Liver (tissue), 9 donors: Measurements from ENCODE around the gene PRSS33. TPM values are rescaled to one million over a fixed set of nuclear protein-coding genes. Genes with fewer than 3 reads are reported as not detected.

Experiments used
- DNase-seq: peaks from one replicate; pipeline ENCODE4 v3.0.0-alpha.2; 2017; ENCODE audit warnings: low spot score
- H3K27ac ChIP-seq, 2 donors: one replicate each; pipeline ENCODE4 v1.7.0; 2013; ENCODE audit warnings: inconsistent platforms in 2 of 2, low read length in 2 of 2, control low read depth in 1 of 2, low read depth in 1 of 2, mild to moderate bottlenecking in 1 of 2
- H3K27me3 ChIP-seq, 4 donors: one replicate each; pipeline versions ENCODE4 v1.6.1 to v1.7.0; 2013; ENCODE audit warnings: low read length in 3 of 4, inconsistent platforms in 1 of 4, mild to moderate bottlenecking in 1 of 4, moderate library complexity in 1 of 4; ENCODE audit not compliant: control insufficient read depth in 4 of 4, insufficient read depth in 4 of 4
- H3K36me3 ChIP-seq, 4 donors: one replicate each; pipeline versions ENCODE4 v1.6.1 to v1.7.0; 2013; ENCODE audit warnings: low read length in 3 of 4, mild to moderate bottlenecking in 3 of 4, low read depth in 1 of 4, moderate library complexity in 1 of 4; ENCODE audit not compliant: control insufficient read depth in 4 of 4, insufficient read depth in 3 of 4
- H3K4me1 ChIP-seq, 4 donors: one replicate each; pipeline versions ENCODE4 v1.6.1 to v1.7.0; 2013; ENCODE audit warnings: low read length in 3 of 4, mild to moderate bottlenecking in 3 of 4, moderate library complexity in 1 of 4; ENCODE audit not compliant: control insufficient read depth in 4 of 4, insufficient read depth in 4 of 4
- H3K4me3 ChIP-seq, 3 donors: one replicate each; pipeline versions ENCODE4 v1.6.1 to v1.7.0; 2013; ENCODE audit warnings: low read length in 3 of 3, control low read depth in 1 of 3, low read depth in 1 of 3, mild to moderate bottlenecking in 1 of 3
- H3K9ac ChIP-seq, 2 donors: one replicate each; pipeline ENCODE4 v1.7.0; 2013; ENCODE audit warnings: low read length in 2 of 2, mild to moderate bottlenecking in 2 of 2, moderate library complexity in 2 of 2, control low read depth in 1 of 2, low read depth in 1 of 2
- H3K9me3 ChIP-seq, 4 donors: one replicate each; pipeline versions ENCODE4 v1.6.1 to v1.7.0; 2013; ENCODE audit warnings: low read length in 3 of 4; ENCODE audit not compliant: control insufficient read depth in 4 of 4
- FOXA2 ChIP-seq: IDR thresholded peaks from 2 replicates; pipeline ENCODE4 v1.6.1; 2016; ENCODE audit warnings: antibody characterized with exemption
- GABPA ChIP-seq, 2 donors: IDR thresholded peaks in 1 of 2; conservative IDR thresholded peaks in 1 of 2; 2 replicates each; pipeline ENCODE4 v1.6.1; 2016; ENCODE audit warnings: antibody characterized with exemption in 2 of 2, mild to moderate bottlenecking in 1 of 2, moderate library complexity in 1 of 2
- HNF4A ChIP-seq, 2 donors: conservative IDR thresholded peaks; 2 replicates each; pipeline ENCODE4 v1.6.1; 2016; ENCODE audit warnings: antibody characterized with exemption in 2 of 2, mild to moderate bottlenecking in 2 of 2
- HNF4G ChIP-seq: IDR thresholded peaks from 2 replicates; pipeline ENCODE4 v1.6.1; 2016; ENCODE audit warnings: antibody characterized with exemption
- JUND ChIP-seq, 2 donors: IDR thresholded peaks; 2 replicates each; pipeline ENCODE4 v1.6.1; 2016; ENCODE audit warnings: antibody characterized with exemption in 2 of 2
- MAX ChIP-seq: IDR thresholded peaks from 2 replicates; pipeline ENCODE4 v1.6.1; 2016; ENCODE audit warnings: antibody characterized with exemption
- RAD21 ChIP-seq, 2 donors: IDR thresholded peaks; 2 replicates each; pipeline ENCODE4 v1.6.1; 2016; ENCODE audit warnings: antibody characterized with exemption in 2 of 2, mild to moderate bottlenecking in 2 of 2
- SP1 ChIP-seq: IDR thresholded peaks from 2 replicates; pipeline ENCODE4 v1.6.1; 2018; ENCODE audit warnings: antibody characterized with exemption, mild to moderate bottlenecking
- WGBS: extraction: QIAGEN DNeasy Blood & Tissue Kit; methylation state at CpG from one replicate; pipeline ENCODE4 v1.1.7; 2013; 5-methylcytosine and 5-hydroxymethylcytosine counted together
- polyA plus RNA-seq, 2 donors: library from polyadenylated mRNA; stranded (reverse) in 1 of 2; unstranded in 1 of 2; fragments of 200-250 nt in 1 of 2; fragments of >200 nt in 1 of 2; fragmentation: Nextera tagmentation in 1 of 2; extraction: Ambion mirVana in 1 of 2; gene quantifications; one replicate each; pipeline versions ENCODE4 v1.2.1 to v1.2.3, GENCODE V29; 2013 to 2015
- total RNA-seq, 2 donors: library from RNA; depleted of rRNA; stranded (reverse); fragments of >200 nt; gene quantifications; one replicate each; pipeline ENCODE4 v1.2.3, GENCODE V29; 2014
- TF ChIP-seq, protein P1 (sequence below): fragments of 150-350 bp; IDR thresholded peaks from 2 replicates; pipeline ENCODE4 v1.5.1; 2017; ENCODE audit warnings: improper control_type of control experiment, low read depth, low read length; ENCODE audit not compliant: missing input control
- TF ChIP-seq, protein P2 (sequence below): IDR thresholded peaks from 2 replicates; pipeline ENCODE4 v1.6.1; 2016; ENCODE audit warnings: antibody characterized with exemption
- TF ChIP-seq, protein P3 (sequence below): IDR thresholded peaks from 2 replicates; pipeline ENCODE4 v1.6.1; 2016; ENCODE audit warnings: antibody characterized with exemption, mild to moderate bottlenecking
- donor health status: healthy.
- donor health status: healthy.
- donor health status: healthy.
- donor health status: healthy.
- donor health status: healthy.

The PRSS33 gene
- total and polyA plus RNA-seq, 4 donors = not detected

GRCh38 chr16:2808181-2808580 lies 20.8 kb upstream of the PRSS33 start:
- Histone ChIP-seq H3K4me3 (no peak overlapping the region), H3K9ac (no peak overlapping the region), H3K36me3 (no peaks in the 10 kb centered on the region), H3K27me3 (peaks cover 0 to 4% (median 0%) of the 10 kb centered on the region in 4 donors), H3K27ac (no peak overlapping the region), H3K4me1 (no peaks in the 10 kb centered on the region), H3K9me3 (peaks cover 0 to 10% (median 5%) of the 10 kb centered on the region in 4 donors)
- no peak for TF ChIP-seq GABPA (IDR thresholded peaks at IDR 0.05 in 1 of 2, conservative IDR thresholded peaks at IDR 0.05 in 1 of 2)
- TF ChIP-seq SP1 = no peak
- no peak for TF ChIP-seq JUND (IDR thresholded peaks at IDR 0.05)
- no peak for TF ChIP-seq HNF4G
- TF ChIP-seq, protein P1, sequence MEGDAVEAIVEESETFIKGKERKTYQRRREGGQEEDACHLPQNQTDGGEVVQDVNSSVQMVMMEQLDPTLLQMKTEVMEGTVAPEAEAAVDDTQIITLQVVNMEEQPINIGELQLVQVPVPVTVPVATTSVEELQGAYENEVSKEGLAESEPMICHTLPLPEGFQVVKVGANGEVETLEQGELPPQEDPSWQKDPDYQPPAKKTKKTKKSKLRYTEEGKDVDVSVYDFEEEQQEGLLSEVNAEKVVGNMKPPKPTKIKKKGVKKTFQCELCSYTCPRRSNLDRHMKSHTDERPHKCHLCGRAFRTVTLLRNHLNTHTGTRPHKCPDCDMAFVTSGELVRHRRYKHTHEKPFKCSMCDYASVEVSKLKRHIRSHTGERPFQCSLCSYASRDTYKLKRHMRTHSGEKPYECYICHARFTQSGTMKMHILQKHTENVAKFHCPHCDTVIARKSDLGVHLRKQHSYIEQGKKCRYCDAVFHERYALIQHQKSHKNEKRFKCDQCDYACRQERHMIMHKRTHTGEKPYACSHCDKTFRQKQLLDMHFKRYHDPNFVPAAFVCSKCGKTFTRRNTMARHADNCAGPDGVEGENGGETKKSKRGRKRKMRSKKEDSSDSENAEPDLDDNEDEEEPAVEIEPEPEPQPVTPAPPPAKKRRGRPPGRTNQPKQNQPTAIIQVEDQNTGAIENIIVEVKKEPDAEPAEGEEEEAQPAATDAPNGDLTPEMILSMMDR = no peak
- TF ChIP-seq, protein P2, sequence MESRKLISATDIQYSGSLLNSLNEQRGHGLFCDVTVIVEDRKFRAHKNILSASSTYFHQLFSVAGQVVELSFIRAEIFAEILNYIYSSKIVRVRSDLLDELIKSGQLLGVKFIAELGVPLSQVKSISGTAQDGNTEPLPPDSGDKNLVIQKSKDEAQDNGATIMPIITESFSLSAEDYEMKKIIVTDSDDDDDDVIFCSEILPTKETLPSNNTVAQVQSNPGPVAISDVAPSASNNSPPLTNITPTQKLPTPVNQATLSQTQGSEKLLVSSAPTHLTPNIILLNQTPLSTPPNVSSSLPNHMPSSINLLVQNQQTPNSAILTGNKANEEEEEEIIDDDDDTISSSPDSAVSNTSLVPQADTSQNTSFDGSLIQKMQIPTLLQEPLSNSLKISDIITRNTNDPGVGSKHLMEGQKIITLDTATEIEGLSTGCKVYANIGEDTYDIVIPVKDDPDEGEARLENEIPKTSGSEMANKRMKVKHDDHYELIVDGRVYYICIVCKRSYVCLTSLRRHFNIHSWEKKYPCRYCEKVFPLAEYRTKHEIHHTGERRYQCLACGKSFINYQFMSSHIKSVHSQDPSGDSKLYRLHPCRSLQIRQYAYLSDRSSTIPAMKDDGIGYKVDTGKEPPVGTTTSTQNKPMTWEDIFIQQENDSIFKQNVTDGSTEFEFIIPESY = no peak
- no peak for TF ChIP-seq MAX
- WGBS = 86% methylated on average over 7 of the region's 7 CpGs
- DNase-seq = no peak

- H3K9ac ChIP-seq = no peak overlapping the region
- H3K4me3 ChIP-seq = no peak overlapping the region
- 77% methylated on average over 5 of the region's 5 CpGs for WGBS
- TF ChIP-seq RAD21 (IDR thresholded peaks at IDR 0.05) = no peak
- TF ChIP-seq HNF4A (conservative IDR thresholded peaks at IDR 0.05) = no peak
- TF ChIP-seq, protein P3, sequence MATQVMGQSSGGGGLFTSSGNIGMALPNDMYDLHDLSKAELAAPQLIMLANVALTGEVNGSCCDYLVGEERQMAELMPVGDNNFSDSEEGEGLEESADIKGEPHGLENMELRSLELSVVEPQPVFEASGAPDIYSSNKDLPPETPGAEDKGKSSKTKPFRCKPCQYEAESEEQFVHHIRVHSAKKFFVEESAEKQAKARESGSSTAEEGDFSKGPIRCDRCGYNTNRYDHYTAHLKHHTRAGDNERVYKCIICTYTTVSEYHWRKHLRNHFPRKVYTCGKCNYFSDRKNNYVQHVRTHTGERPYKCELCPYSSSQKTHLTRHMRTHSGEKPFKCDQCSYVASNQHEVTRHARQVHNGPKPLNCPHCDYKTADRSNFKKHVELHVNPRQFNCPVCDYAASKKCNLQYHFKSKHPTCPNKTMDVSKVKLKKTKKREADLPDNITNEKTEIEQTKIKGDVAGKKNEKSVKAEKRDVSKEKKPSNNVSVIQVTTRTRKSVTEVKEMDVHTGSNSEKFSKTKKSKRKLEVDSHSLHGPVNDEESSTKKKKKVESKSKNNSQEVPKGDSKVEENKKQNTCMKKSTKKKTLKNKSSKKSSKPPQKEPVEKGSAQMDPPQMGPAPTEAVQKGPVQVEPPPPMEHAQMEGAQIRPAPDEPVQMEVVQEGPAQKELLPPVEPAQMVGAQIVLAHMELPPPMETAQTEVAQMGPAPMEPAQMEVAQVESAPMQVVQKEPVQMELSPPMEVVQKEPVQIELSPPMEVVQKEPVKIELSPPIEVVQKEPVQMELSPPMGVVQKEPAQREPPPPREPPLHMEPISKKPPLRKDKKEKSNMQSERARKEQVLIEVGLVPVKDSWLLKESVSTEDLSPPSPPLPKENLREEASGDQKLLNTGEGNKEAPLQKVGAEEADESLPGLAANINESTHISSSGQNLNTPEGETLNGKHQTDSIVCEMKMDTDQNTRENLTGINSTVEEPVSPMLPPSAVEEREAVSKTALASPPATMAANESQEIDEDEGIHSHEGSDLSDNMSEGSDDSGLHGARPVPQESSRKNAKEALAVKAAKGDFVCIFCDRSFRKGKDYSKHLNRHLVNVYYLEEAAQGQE = no peak
- TF ChIP-seq FOXA2 = no peak
- no peak for DNase-seq
- H3K27ac ChIP-seq = no peak overlapping the region
- H3K9me3 ChIP-seq = peaks cover 0 to 10% (median 5%) of the 10 kb centered on the region in 4 donors
- H3K4me1 ChIP-seq = no peaks in the 10 kb centered on the region
- no peaks in the 10 kb centered on the region for H3K36me3 ChIP-seq
- no peaks in the 10 kb centered on the region for H3K27me3 ChIP-seq
Measured at GRCh38 chr16:2806286-2806685, 18.9 kb upstream of the PRSS33 start.
